Endothelial cell of umbilical vein (primary cell): ENCODE measurements around the gene PLEKHA3. TPM values are rescaled to one million over a fixed set of nuclear protein-coding genes. Genes with fewer than 3 reads are reported as not detected.
A peak's percentile ranks its signal among the peaks of the same experiment; 100 is the strongest.

ENCODE experiments used
- BruUV-seq: library from RNA; stranded (reverse); fragments of 400-500 nt; replicated peaks from 2 replicates; lab custom pipeline; 2021; lab: Mats Ljungman, UMichigan
- CTCF ChIA-PET: fragments of 300-600, 350-600 bp; sonication (Branson Sonifier 250); formaldehyde crosslinking; loops from one replicate; lab custom pipeline; 2021; ENCODE audit warnings: antibody characterized with exemption, inconsistent platforms; lab: Charles Lee
- POLR2A ChIA-PET: fragments of 300-600, 350-600 bp; sonication (Branson Sonifier 250); formaldehyde crosslinking; loops from one replicate; lab custom pipeline; 2021; ENCODE audit warnings: antibody characterized with exemption, inconsistent platforms; lab: Charles Lee
- DNase-seq: peaks from one replicate; pipeline ENCODE4 v3.0.0-alpha.2; 2011; ENCODE audit warnings: low read depth, low spot score
- FAIRE-seq: peaks from 2 replicates; lab custom pipeline; 2011; peaks lifted over from hg19 to GRCh38; lab: Jason Lieb, UNC
- H2AFZ ChIP-seq: 2 replicates; pipeline ENCODE4 v1.6.0; 2012; ENCODE audit warnings: low read depth, low read length, control low read depth, inconsistent platforms
- H3K27ac ChIP-seq: 2 replicates; pipeline ENCODE4 v1.5.1; 2011; ENCODE audit warnings: low read depth, mild to moderate bottlenecking, control low read depth, low read length, moderate library complexity; ENCODE audit not compliant: insufficient read depth
- H3K27me3 ChIP-seq, 2 experiments: 2 replicates each; pipeline versions ENCODE4 v1.6.0 to v1.6.1; 2011; ENCODE audit warnings: low read length in 2 of 2, mixed read lengths in 1 of 2; ENCODE audit not compliant: control insufficient read depth in 2 of 2, insufficient read depth in 2 of 2
- H3K36me3 ChIP-seq, 2 experiments: 2 replicates in 1 of 2; 3 replicates in 1 of 2; pipeline ENCODE4 v1.5.1; 2011; ENCODE audit warnings: low read length in 2 of 2, mild to moderate bottlenecking in 1 of 2, moderate library complexity in 1 of 2; ENCODE audit not compliant: control insufficient read depth in 2 of 2, insufficient read depth in 2 of 2; ENCODE audit errors: extremely low read depth in 1 of 2
- H3K4me1 ChIP-seq: 3 replicates; pipeline ENCODE4 v1.5.1; 2011; ENCODE audit warnings: mild to moderate bottlenecking, low read length; ENCODE audit not compliant: control insufficient read depth, insufficient read depth; ENCODE audit errors: extremely low read depth
- H3K4me2 ChIP-seq: 2 replicates; pipeline ENCODE4 v1.6.1; 2011; ENCODE audit warnings: low read length, control low read depth, mixed read lengths; ENCODE audit not compliant: insufficient read depth
- H3K4me3 ChIP-seq, 3 experiments: fragments of 200-600 bp in 1 of 3; sonication (generic), shearing (Covaris generic) in 1 of 3; replicated peaks in 1 of 3; 2 replicates each; pipeline ENCODE4 v1.5.1; 2011 to 2016; ENCODE audit warnings: control low read depth in 3 of 3, low read length in 3 of 3, mild to moderate bottlenecking in 2 of 3, inconsistent platforms in 1 of 3, low read depth in 1 of 3, moderate library complexity in 1 of 3; ENCODE audit not compliant: insufficient read depth in 1 of 3
- H3K79me2 ChIP-seq: 2 replicates; pipeline ENCODE4 v1.6.0; 2012; ENCODE audit warnings: low read length, inconsistent platforms; ENCODE audit not compliant: control insufficient read depth, insufficient read depth
- H3K9ac ChIP-seq: replicated peaks from 2 replicates; pipeline ENCODE3; 2011; ENCODE audit warnings: low read length, control low read depth; ENCODE audit not compliant: insufficient read depth; ENCODE audit errors: extremely low read depth
- H3K9me1 ChIP-seq: replicated peaks from 3 replicates; pipeline ENCODE4 v1.6.0; 2011; ENCODE audit warnings: mild to moderate bottlenecking, low read length; ENCODE audit not compliant: control insufficient read depth, insufficient read depth; ENCODE audit errors: extremely low read depth
- H3K9me3 ChIP-seq: replicated peaks from 2 replicates; pipeline ENCODE4 v1.5.1; 2012; ENCODE audit warnings: low read length, inconsistent platforms; ENCODE audit not compliant: control insufficient read depth, insufficient read depth
- H4K20me1 ChIP-seq: replicated peaks from 2 replicates; pipeline ENCODE3; 2011; ENCODE audit warnings: mild to moderate bottlenecking, low read length; ENCODE audit not compliant: control insufficient read depth, insufficient read depth; ENCODE audit errors: extremely low read depth
- CTCF ChIP-seq, 2 donors: IDR thresholded peaks; 1 replicate in 1 of 2; 2 replicates in 1 of 2; pipeline ENCODE4 v1.5.1; 2011; ENCODE audit warnings: low read length in 2 of 2, mild to moderate bottlenecking in 2 of 2, moderate library complexity in 2 of 2, control low read depth in 1 of 2, inconsistent platforms in 1 of 2, low read depth in 1 of 2; ENCODE audit not compliant: insufficient read depth in 1 of 2; ENCODE audit errors: extremely low read depth in 1 of 2
- EZH2 ChIP-seq: IDR thresholded peaks from 2 replicates; pipeline ENCODE4 v1.6.1; 2012; ENCODE audit warnings: borderline replicate concordance, low read depth, mild to moderate bottlenecking, moderate library complexity, low read length, inconsistent platforms; ENCODE audit not compliant: severe bottlenecking
- FOS ChIP-seq: IDR thresholded peaks from 2 replicates; pipeline ENCODE4 v1.6.1; 2011; ENCODE audit warnings: mild to moderate bottlenecking, low read length, moderate library complexity, borderline replicate concordance; ENCODE audit not compliant: insufficient read depth
- GATA2 ChIP-seq: IDR thresholded peaks from 2 replicates; pipeline ENCODE4 v1.7.0; 2011; ENCODE audit warnings: low read depth, mild to moderate bottlenecking, moderate library complexity, mixed read lengths, low read length; ENCODE audit not compliant: insufficient read length, insufficient read depth
- JUN ChIP-seq: IDR thresholded peaks from 2 replicates; pipeline ENCODE4 v1.6.1; 2011; ENCODE audit warnings: borderline replicate concordance, low read depth; ENCODE audit not compliant: insufficient read length, insufficient read depth
- MYC ChIP-seq: IDR thresholded peaks from one replicate; pipeline ENCODE4 v1.6.1; 2011; ENCODE audit warnings: mild to moderate bottlenecking, low read depth, low read length
- POLR2A ChIP-seq: IDR thresholded peaks from 2 replicates; pipeline ENCODE4 v1.6.1; 2012; ENCODE audit warnings: low read depth, mild to moderate bottlenecking, control low read depth, low read length
- POLR2AphosphoS5 ChIP-seq: IDR thresholded peaks from 2 replicates; pipeline ENCODE4 v1.6.1; 2012; ENCODE audit warnings: low read depth, mild to moderate bottlenecking, control low read depth, low read length, moderate library complexity; ENCODE audit not compliant: insufficient read depth
- dilution Hi-C: fragments of 300-500 bp; cut with MboI; formaldehyde crosslinking; loops from one replicate; pipeline ENCODE4 v1.15.0; 2019; ENCODE audit warnings: low sequenced_read_pairs; ENCODE audit not compliant: extremely low pct_ligation_motif_present
- intact Hi-C: fragments of 100-400 bp; cut with micrococcal nuclease; formaldehyde crosslinking; loops from one replicate; pipeline ENCODE4 v1.10.0; 2022
- polyA plus RNA-seq, 4 experiments: library from polyadenylated mRNA; depleted of rRNA in 3 of 4; stranded (reverse) in 3 of 4; unstranded in 1 of 4; fragments of >200 nt; gene quantifications; 2 replicates each; pipeline versions ENCODE4 v1.2.1 to v1.2.3, GENCODE V29; 2011 to 2012; ENCODE audit warnings: missing spikeins in 1 of 4
- total RNA-seq: library from RNA; stranded (reverse); gene quantifications from 2 replicates; pipeline ENCODE4 v1.2.3, GENCODE V29; 2021
- TF ChIP-seq, protein P1 (sequence below): IDR thresholded peaks from 2 replicates; pipeline ENCODE4 v1.6.1; 2011; ENCODE audit not compliant: insufficient read depth, insufficient read length

Gene PLEKHA3
- total and polyA plus RNA-seq, 2 donors (not counting 3 experiments of a cell fraction or from before 2014, with no cell fraction given) = 4.1 to 24.6 TPM

DNA sequence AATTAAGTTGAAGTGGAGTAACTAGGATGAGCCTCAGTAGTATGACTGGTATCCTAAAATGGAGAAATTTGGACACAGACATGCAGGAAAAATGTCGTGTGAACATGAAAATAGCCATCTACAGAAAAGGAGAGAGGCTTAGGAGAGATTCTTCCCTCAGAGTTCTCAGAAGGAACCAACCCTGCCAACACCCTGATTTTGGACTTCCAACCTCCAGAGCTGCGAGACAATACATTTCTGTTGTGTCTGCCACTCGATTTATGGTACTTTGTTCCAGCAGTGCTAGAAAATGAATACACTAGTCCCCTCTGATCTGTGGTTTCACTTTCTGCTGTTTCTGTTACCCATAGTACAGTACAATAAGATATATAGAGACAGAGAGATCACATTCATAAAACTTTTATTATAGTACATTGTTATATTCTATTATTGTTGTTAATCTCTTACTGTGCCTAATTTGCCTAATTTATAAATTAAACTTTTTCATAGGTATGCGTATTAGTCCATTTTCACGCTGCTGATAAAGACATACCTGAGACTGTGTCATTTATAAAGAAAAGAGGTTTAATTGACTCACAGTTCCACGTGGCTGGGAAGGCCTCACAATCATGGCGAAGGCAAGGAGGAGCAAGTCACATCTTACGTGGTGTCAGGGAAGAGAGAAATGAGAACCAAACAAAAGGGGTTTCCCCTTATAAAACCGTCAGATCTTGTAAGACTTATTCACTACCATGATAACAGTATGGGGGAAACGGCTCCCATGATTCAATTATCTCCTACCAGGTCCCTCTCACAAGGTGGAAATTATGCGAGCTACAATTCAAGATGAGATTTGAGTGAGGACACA lies 41.3 kb downstream of the PLEKHA3 start:
- H3K27me3 ChIP-seq = no peaks in the 10 kb centered on the region
- H3K9ac ChIP-seq = no peak overlapping the region
- no peak for TF ChIP-seq FOS
- TF ChIP-seq JUN = no peak
- BruUV-seq = no TSS peak
- H3K4me3 ChIP-seq = no peak overlapping the region
- dilution Hi-C loops = no loop called here
- H4K20me1 ChIP-seq = no peaks in the 10 kb centered on the region
- intact Hi-C loops = loop anchor here (2.0 kb wide), 3 partner anchors 17 to 409 kb away; partner anchors contain the start of genes PJVK, PRKRA and RBM45
- CTCF ChIA-PET = no interaction called here
- no peaks in the 10 kb centered on the region for H3K9me1 ChIP-seq
- H3K9me3 ChIP-seq = no peaks in the 10 kb centered on the region
- H3K27ac ChIP-seq = no peak overlapping the region
- H3K4me2 ChIP-seq = no peak overlapping the region
- FAIRE-seq = no peak
- DNase-seq = no peak
- POLR2A ChIA-PET = no interaction called here
- peaks cover 4% of the 10 kb centered on the region for H3K4me1 ChIP-seq
- H3K36me3 ChIP-seq = peaks cover 0 to 6% of the 10 kb centered on the region in 2 experiments
- peaks cover 14% of the 10 kb centered on the region for H3K79me2 ChIP-seq
- H2AFZ ChIP-seq = no peak overlapping the region

GRCh38 chr2:178522950-178523595 lies 42.8 kb downstream of the PLEKHA3 start:
- H3K9ac ChIP-seq = peak overlapping the region; percentile 56
- TF ChIP-seq EZH2 = no peak
- no peak for TF ChIP-seq MYC
- peak; percentile 73 for TF ChIP-seq POLR2A
- TF ChIP-seq, protein P1, sequence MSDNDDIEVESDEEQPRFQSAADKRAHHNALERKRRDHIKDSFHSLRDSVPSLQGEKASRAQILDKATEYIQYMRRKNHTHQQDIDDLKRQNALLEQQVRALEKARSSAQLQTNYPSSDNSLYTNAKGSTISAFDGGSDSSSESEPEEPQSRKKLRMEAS = no peak
- no peak for TF ChIP-seq GATA2
- TF ChIP-seq JUN = no peak
- no peak for TF ChIP-seq FOS
- TF ChIP-seq CTCF (IDR thresholded peaks at IDR 0.05; ENCODE audit: extremely low read depth in 1 of 2, insufficient read depth in 1 of 2, low read depth in 1 of 2, low read length in 2 of 2) = peak; percentile 79 to 85
- peak; percentile 74 for TF ChIP-seq POLR2AphosphoS5
- H3K36me3 ChIP-seq = peaks cover 0 to 4% of the 10 kb centered on the region in 2 experiments
- ChIA-PET CTCF (interaction anchor here (1.3 to 2.1 kb wide), 3 partner anchors 43 to 411 kb away, joined by 3 to 4 read pairs (median 4); partner anchors contain the start of genes PLEKHA3 and RBM45), POLR2A (no interaction called here)
- H3K27me3 ChIP-seq = no peaks in the 10 kb centered on the region
- peak overlapping the region; percentile 58 for H2AFZ ChIP-seq
- no peaks in the 10 kb centered on the region for H3K9me1 ChIP-seq
- H3K4me2 ChIP-seq = peak overlapping the region; percentile 83
- peak overlapping the region; percentile 36 for H3K27ac ChIP-seq
- DNase-seq (peak; percentile 83), FAIRE-seq (peak; percentile 83)
- dilution Hi-C loops (no loop called here), intact Hi-C loops (loop anchor here (1.0 to 2.0 kb wide), 4 partner anchors 16 to 410 kb away; partner anchors contain the start of genes PJVK, PLEKHA3, PRKRA and RBM45)
- TSS peak; percentile 63 for BruUV-seq
- peaks cover 4% of the 10 kb centered on the region for H3K4me1 ChIP-seq
- peak overlapping the region; percentile 17 to 77 (median 39) for H3K4me3 ChIP-seq
- H3K9me3 ChIP-seq = no peaks in the 10 kb centered on the region
- H4K20me1 ChIP-seq = no peaks in the 10 kb centered on the region
- H3K79me2 ChIP-seq = peaks cover 18% of the 10 kb centered on the region
